GM12875 (cell line): Measurements from ENCODE around the gene TSHZ2.
"Not testable (repeated sequence)": the region's sequence is repeated elsewhere in the genome, so short reads cannot be mapped to it uniquely, and the experiment has no call there.

Source experiments
- H3K4me3 ChIP-seq: one replicate; pipeline ENCODE4 v1.5.1; 2011; ENCODE audit warnings: low read depth, low read length, control low read depth
- CTCF ChIP-seq: IDR thresholded peaks from 2 replicates; pipeline ENCODE4 v1.5.1; 2011; ENCODE audit warnings: low read depth, mild to moderate bottlenecking, control low read depth, inconsistent platforms, low read length, moderate library complexity, borderline replicate concordance; ENCODE audit not compliant: insufficient read depth

Gene TSHZ2

DNA sequence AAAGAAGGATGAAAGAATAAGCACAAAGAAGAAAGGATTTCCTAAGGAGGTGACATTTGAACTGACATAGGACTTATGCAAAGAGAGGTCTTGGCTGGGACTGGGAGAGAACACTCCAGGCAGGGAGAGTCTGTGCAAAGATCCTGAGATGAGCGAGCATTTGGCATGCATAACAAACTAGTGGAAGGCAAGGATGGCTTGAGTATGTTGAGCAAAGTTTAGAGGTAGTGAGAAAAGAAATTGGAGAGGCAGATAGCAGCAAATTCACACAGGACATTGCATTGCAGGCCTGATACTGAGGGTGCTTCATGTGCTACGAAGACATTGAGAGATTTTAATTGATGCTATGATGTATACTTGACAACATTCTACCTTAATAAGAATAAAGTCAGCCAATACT is 383.6 kb downstream of the TSHZ2 start:
- no peak for TF ChIP-seq CTCF
- H3K4me3 ChIP-seq = no peak overlapping the region

GRCh38 chr20:53359425-53359824 is 387.3 kb downstream of the TSHZ2 start:
- TF ChIP-seq CTCF = no peak
- no peak overlapping the region for H3K4me3 ChIP-seq

DNA sequence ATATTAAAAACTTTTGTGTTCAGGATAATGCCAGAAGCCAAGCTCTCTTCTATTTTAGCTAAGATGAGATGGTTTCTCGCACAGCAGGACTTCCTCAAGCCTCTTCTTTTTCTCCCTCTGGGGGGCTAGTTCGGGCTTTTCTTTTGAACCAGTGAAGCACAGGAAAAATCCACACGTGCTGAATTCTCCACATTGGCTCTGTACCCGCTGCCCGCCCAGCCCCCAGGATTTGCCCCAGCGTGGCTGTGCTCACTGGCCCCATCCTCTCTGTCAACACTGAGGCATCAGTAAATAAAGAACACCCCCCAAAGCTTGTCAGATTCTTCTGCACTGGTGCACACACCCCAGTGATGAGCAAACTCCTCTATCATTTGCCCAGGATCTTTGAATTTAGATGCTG is 388.7 kb downstream of the TSHZ2 start:
- no peak for TF ChIP-seq CTCF
- no peak overlapping the region for H3K4me3 ChIP-seq

- H3K4me3 ChIP-seq = no peak overlapping the region
- TF ChIP-seq CTCF = no peak
Measured at GRCh38 chr20:53362736-53363135, 390.6 kb downstream of the TSHZ2 start.

GRCh38 chr20:53364646-53365045 is 392.5 kb downstream of the TSHZ2 start:
- TF ChIP-seq CTCF = no peak
- no peak overlapping the region for H3K4me3 ChIP-seq

GRCh38 chr20:53365076-53365475 is 392.9 kb downstream of the TSHZ2 start:
- H3K4me3 ChIP-seq = no peak overlapping the region
- TF ChIP-seq CTCF = no peak

DNA sequence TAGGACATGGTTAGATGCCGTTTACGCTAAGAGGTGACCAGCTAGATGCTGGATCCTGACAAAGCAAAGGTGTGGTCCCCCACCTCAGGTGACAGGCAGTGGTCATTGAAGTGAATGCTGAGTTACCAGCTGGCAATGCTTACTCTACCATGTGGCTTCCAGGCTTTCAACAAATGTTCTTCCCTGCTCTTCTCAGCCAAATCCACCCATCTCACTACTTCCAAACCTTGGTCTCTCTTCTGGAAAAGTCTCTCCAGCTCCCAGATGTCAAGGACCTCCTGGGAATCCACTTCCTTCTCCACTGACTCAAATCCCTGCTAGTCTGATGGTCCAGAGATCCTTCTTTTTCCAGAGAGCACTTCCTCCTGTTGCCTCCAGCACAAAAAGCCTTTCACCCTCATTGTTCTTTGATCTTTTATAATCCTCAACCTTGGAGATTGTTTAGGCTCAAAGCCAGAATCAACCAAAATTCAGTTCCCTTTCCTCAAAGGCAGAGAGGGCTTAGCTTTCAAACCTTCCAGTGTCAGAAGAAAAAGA is 393.4 kb downstream of the TSHZ2 start:
- H3K4me3 ChIP-seq = no peak overlapping the region
- TF ChIP-seq CTCF = no peak

- H3K4me3 ChIP-seq = not testable (repeated sequence)
Measured at GRCh38 chr20:53366928-53367327, 394.8 kb downstream of the TSHZ2 start.
